ENCODE measurements around the gene LHX2.
"Not testable (repeated sequence)": the region's sequence is repeated elsewhere in the genome, so short reads cannot be mapped to it uniquely, and the experiment has no call there.

LHX2 gene

GRCh38 chr9:124011460-124012301 is at the start of gene LHX2:
TSS of gene LHX2 (plus strand) at chr9:124011768. CDS start at chr9:124012349, 581 bp downstream.
- peaks cover 2% of the 10 kb centered on the region for H3K9me3 Mint-ChIP-seq
- H3K4me3 Mint-ChIP-seq, result no peak within 1 kb of the TSS
- DNase-seq, result no peak
- CTCF ChIA-PET, result interaction anchor here (1.7 kb wide), 1 partner anchor 29 kb away, joined by 7 read pairs; no protein-coding TSS in a partner anchor
- peaks cover 100% of the 10 kb centered on the region for H3K27me3 Mint-ChIP-seq
- H3K36me3 Mint-ChIP-seq, result peaks cover 9% of the 10 kb centered on the region
- H3K4me1 Mint-ChIP-seq, result peaks cover 20% of the 10 kb centered on the region
- no peak within 1 kb of the TSS for H3K27ac Mint-ChIP-seq

- H3K27ac Mint-ChIP-seq, result no peak overlapping the region
- CTCF ChIA-PET, result no interaction called here
- H3K4me1 Mint-ChIP-seq, result no peaks in the 10 kb centered on the region
- no peak for DNase-seq
- peaks cover 50% of the 10 kb centered on the region for H3K27me3 Mint-ChIP-seq
- no peaks in the 10 kb centered on the region for H3K36me3 Mint-ChIP-seq
- H3K9me3 Mint-ChIP-seq, result no peaks in the 10 kb centered on the region
- no peak overlapping the region for H3K4me3 Mint-ChIP-seq
Observed at GRCh38 chr9:123964761-123965160, 46.8 kb upstream of the LHX2 start.

GRCh38 chr9:123965801-123966686 is 45.5 kb upstream of the LHX2 start:
- CTCF ChIA-PET, result no interaction called here
- no peaks in the 10 kb centered on the region for H3K4me1 Mint-ChIP-seq
- no peaks in the 10 kb centered on the region for H3K36me3 Mint-ChIP-seq
- no peak overlapping the region for H3K27ac Mint-ChIP-seq
- H3K9me3 Mint-ChIP-seq, result no peaks in the 10 kb centered on the region
- no peak for DNase-seq
- H3K27me3 Mint-ChIP-seq, result peaks cover 49% of the 10 kb centered on the region
- no peak overlapping the region for H3K4me3 Mint-ChIP-seq

GRCh38 chr9:123967323-123967722 is 44.2 kb upstream of the LHX2 start:
- no peak overlapping the region for H3K27ac Mint-ChIP-seq

GRCh38 chr9:123972618-123973017 is 39.0 kb upstream of the LHX2 start:
- Mint-ChIP-seq H3K9me3 (no peaks in the 10 kb centered on the region), H3K4me3 (no peak overlapping the region), H3K27ac (no peak overlapping the region), H3K4me1 (no peaks in the 10 kb centered on the region), H3K36me3 (no peaks in the 10 kb centered on the region), H3K27me3 (peaks cover 7% of the 10 kb centered on the region)
- DNase-seq, result no peak
- CTCF ChIA-PET, result no interaction called here

More at GRCh38 chr9:123967323-123967722, 44.2 kb upstream of the LHX2 start:
- H3K4me3 Mint-ChIP-seq, result no peak overlapping the region
- H3K36me3 Mint-ChIP-seq, result no peaks in the 10 kb centered on the region
- H3K4me1 Mint-ChIP-seq, result no peaks in the 10 kb centered on the region
- peaks cover 44% of the 10 kb centered on the region for H3K27me3 Mint-ChIP-seq
- CTCF ChIA-PET, result no interaction called here
- DNase-seq, result no peak
- no peaks in the 10 kb centered on the region for H3K9me3 Mint-ChIP-seq

GRCh38 chr9:123973590-123974223 is 37.9 kb upstream of the LHX2 start:
- H3K27me3 Mint-ChIP-seq, result peaks cover 7% of the 10 kb centered on the region

GRCh38 chr9:123974471-123974870 is 37.1 kb upstream of the LHX2 start:
- no peak overlapping the region for H3K27ac Mint-ChIP-seq
- no peaks in the 10 kb centered on the region for H3K4me1 Mint-ChIP-seq
- peaks cover 11% of the 10 kb centered on the region for H3K27me3 Mint-ChIP-seq
- H3K9me3 Mint-ChIP-seq, result peaks cover 2% of the 10 kb centered on the region
- H3K36me3 Mint-ChIP-seq, result no peaks in the 10 kb centered on the region
- no peak overlapping the region for H3K4me3 Mint-ChIP-seq
- DNase-seq, result no peak
- CTCF ChIA-PET, result no interaction called here

More at GRCh38 chr9:123973590-123974223, 37.9 kb upstream of the LHX2 start:
- Mint-ChIP-seq H3K4me1 (no peaks in the 10 kb centered on the region), H3K9me3 (no peaks in the 10 kb centered on the region), H3K36me3 (no peaks in the 10 kb centered on the region), H3K27ac (no peak overlapping the region), H3K4me3 (no peak overlapping the region)
- DNase-seq, result no peak
- CTCF ChIA-PET, result no interaction called here

- peaks cover 20% of the 10 kb centered on the region for H3K27me3 Mint-ChIP-seq
- no peaks in the 10 kb centered on the region for H3K36me3 Mint-ChIP-seq
- H3K27ac Mint-ChIP-seq, result no peak overlapping the region
- DNase-seq, result no peak
- H3K4me3 Mint-ChIP-seq, result no peak overlapping the region
- no peaks in the 10 kb centered on the region for H3K4me1 Mint-ChIP-seq
- CTCF ChIA-PET, result no interaction called here
- H3K9me3 Mint-ChIP-seq, result peaks cover 2% of the 10 kb centered on the region
Observed at GRCh38 chr9:123975871-123976270, 35.7 kb upstream of the LHX2 start.

GRCh38 chr9:123976579-123976978 is 35.0 kb upstream of the LHX2 start:
- H3K4me3 Mint-ChIP-seq, H3K27ac Mint-ChIP-seq, H3K36me3 Mint-ChIP-seq, DNase-seq, H3K4me1 Mint-ChIP-seq, H3K9me3 Mint-ChIP-seq, CTCF ChIA-PET: not testable (repeated sequence)
- H3K27me3 Mint-ChIP-seq, result peaks cover 22% of the 10 kb centered on the region

GRCh38 chr9:123978981-123979380 is 32.6 kb upstream of the LHX2 start:
- H3K4me3 Mint-ChIP-seq, result no peak overlapping the region
- DNase-seq, result no peak
- peaks cover 34% of the 10 kb centered on the region for H3K27me3 Mint-ChIP-seq
- H3K9me3 Mint-ChIP-seq, result peaks cover 2% of the 10 kb centered on the region
- H3K4me1 Mint-ChIP-seq, result no peaks in the 10 kb centered on the region
- H3K27ac Mint-ChIP-seq, result no peak overlapping the region
- H3K36me3 Mint-ChIP-seq, result no peaks in the 10 kb centered on the region
- CTCF ChIA-PET, result no interaction called here

- CTCF ChIA-PET, result no interaction called here
- H3K36me3 Mint-ChIP-seq, result no peaks in the 10 kb centered on the region
- H3K4me3 Mint-ChIP-seq, result no peak overlapping the region
- peaks cover 53% of the 10 kb centered on the region for H3K27me3 Mint-ChIP-seq
- no peak overlapping the region for H3K27ac Mint-ChIP-seq
- no peaks in the 10 kb centered on the region for H3K4me1 Mint-ChIP-seq
- peaks cover 2% of the 10 kb centered on the region for H3K9me3 Mint-ChIP-seq
- no peak for DNase-seq
Observed at GRCh38 chr9:123982535-123982934, 29.0 kb upstream of the LHX2 start.

- peaks cover 2% of the 10 kb centered on the region for H3K9me3 Mint-ChIP-seq
- H3K36me3 Mint-ChIP-seq, result no peaks in the 10 kb centered on the region
- DNase-seq, result no peak
- H3K4me3 Mint-ChIP-seq, result no peak overlapping the region
- H3K4me1 Mint-ChIP-seq, result no peaks in the 10 kb centered on the region
- peaks cover 53% of the 10 kb centered on the region for H3K27me3 Mint-ChIP-seq
- CTCF ChIA-PET, result no interaction called here
- no peak overlapping the region for H3K27ac Mint-ChIP-seq
Observed at GRCh38 chr9:123983047-123983446, 28.5 kb upstream of the LHX2 start.

- Mint-ChIP-seq H3K9me3 (no peaks in the 10 kb centered on the region), H3K4me1 (no peaks in the 10 kb centered on the region), H3K27ac (no peak overlapping the region), H3K36me3 (no peaks in the 10 kb centered on the region), H3K4me3 (no peak overlapping the region), H3K27me3 (peaks cover 47% of the 10 kb centered on the region)
- no peak for DNase-seq
- CTCF ChIA-PET, result interaction anchor here (0.7 kb wide), 1 partner anchor 27 kb away, joined by 3 read pairs; no protein-coding TSS in a partner anchor
Observed at GRCh38 chr9:123984802-123985201, 26.8 kb upstream of the LHX2 start.

GRCh38 chr9:123985869-123986268 is 25.7 kb upstream of the LHX2 start:
- peaks cover 42% of the 10 kb centered on the region for H3K27me3 Mint-ChIP-seq
- CTCF ChIA-PET, result no interaction called here
- no peak overlapping the region for H3K27ac Mint-ChIP-seq
- H3K36me3 Mint-ChIP-seq, result no peaks in the 10 kb centered on the region
- no peaks in the 10 kb centered on the region for H3K4me1 Mint-ChIP-seq
- DNase-seq, result no peak
- H3K4me3 Mint-ChIP-seq, result no peak overlapping the region
- H3K9me3 Mint-ChIP-seq, result no peaks in the 10 kb centered on the region

Data from activated naive CD4-positive, alpha-beta T cell treated with anti-CD3 and anti-CD28 coated beads, Interleukin-2, amount 10 ng/mL, durations not matched to agents 7 days and 5 days (primary cell).